ENCODE measurements around the gene FER1L5.

FER1L5 gene

GRCh38 chr2:96698221-96698861 is 55.8 kb downstream of the FER1L5 start:
- no peak for DNase-seq

- DNase-seq: no peak
These were observed 56.5 kb downstream of the FER1L5 start for GRCh38 chr2:96699021-96699420.

- no peak for DNase-seq
These were observed 57.1 kb downstream of the FER1L5 start for GRCh38 chr2:96699621-96700020.

GRCh38 chr2:96700086-96700485 is 57.5 kb downstream of the FER1L5 start:
- no peak for DNase-seq

GRCh38 chr2:96701636-96702035 is 59.1 kb downstream of the FER1L5 start:
- DNase-seq: no peak

GRCh38 chr2:96702098-96702785 is 59.7 kb downstream of the FER1L5 start:
- no peak for DNase-seq

- DNase-seq: no peak
These were observed 60.6 kb downstream of the FER1L5 start for GRCh38 chr2:96703021-96703751.

- DNase-seq: no peak
These were observed 68.4 kb downstream of the FER1L5 start for GRCh38 chr2:96710985-96711384.

- DNase-seq: no peak
These were observed 73.1 kb downstream of the FER1L5 start for GRCh38 chr2:96715658-96716057.

GRCh38 chr2:96716388-96716787 is 73.8 kb downstream of the FER1L5 start:
- no peak for DNase-seq

- DNase-seq: no peak
These were observed 83.6 kb downstream of the FER1L5 start for GRCh38 chr2:96726131-96726530.

- DNase-seq: no peak
These were observed 84.9 kb downstream of the FER1L5 start for GRCh38 chr2:96727431-96727830.

- no peak for DNase-seq
These were observed 87.2 kb downstream of the FER1L5 start for GRCh38 chr2:96729748-96730147.

GRCh38 chr2:96730212-96730611 is 87.6 kb downstream of the FER1L5 start:
- no peak for DNase-seq

GRCh38 chr2:96733931-96734330 is 91.4 kb downstream of the FER1L5 start:
- DNase-seq: no peak

GRCh38 chr2:96734880-96735583 is 92.5 kb downstream of the FER1L5 start:
- no peak for DNase-seq

GRCh38 chr2:96737251-96737650 is 94.7 kb downstream of the FER1L5 start:
- DNase-seq: no peak

GRCh38 chr2:96737831-96738230 is 95.3 kb downstream of the FER1L5 start:
- peak; percentile 67 for DNase-seq

- no peak for DNase-seq
These were observed 96.6 kb downstream of the FER1L5 start for GRCh38 chr2:96739076-96739632.

GRCh38 chr2:96739633-96740428 is 97.3 kb downstream of the FER1L5 start, which contains the start of gene LMAN2L:
Gene LMAN2L (minus strand): TSS chr2:96740064. CDS start chr2:96740040, 24 bp downstream.
- DNase-seq: peak; percentile 95

GRCh38 chr2:96747061-96747617 is 104.6 kb downstream of the FER1L5 start:
- DNase-seq: no peak

- DNase-seq: no peak
These were observed 109.2 kb downstream of the FER1L5 start for GRCh38 chr2:96751800-96752199.
